Gastroesophageal sphincter (tissue), 3 donors: ENCODE results near the gene RASSF7.

Source experiments
- CTCF ChIP-seq, 4 experiments: fragments of 200-600 bp in 2 of 4; fragments of 450-650 bp in 2 of 4; sonication (generic) in 1 of 4; IDR thresholded peaks; one replicate each; pipeline ENCODE4 v1.5.1; 2017 to 2019; ENCODE audit warnings: antibody characterized with exemption in 4 of 4, mild to moderate bottlenecking in 2 of 4, moderate library complexity in 2 of 4
- EP300 ChIP-seq: sonication (generic); formaldehyde crosslinking; IDR thresholded peaks from one replicate; pipeline ENCODE4 v1.6.1; 2017; ENCODE audit warnings: antibody characterized with exemption, mild to moderate bottlenecking
- POLR2A ChIP-seq, 2 donors: fragments of 450-650 bp; IDR thresholded peaks; one replicate each; pipeline ENCODE4 v1.6.1; 2017; ENCODE audit warnings: antibody characterized with exemption in 2 of 2, mild to moderate bottlenecking in 2 of 2, moderate library complexity in 1 of 2
- POLR2AphosphoS5 ChIP-seq: sonication (generic); formaldehyde crosslinking; IDR thresholded peaks from one replicate; pipeline ENCODE4 v1.6.1; 2017; ENCODE audit warnings: antibody characterized with exemption

GRCh38 chr11:605286-606129 is 44.7 kb downstream of the RASSF7 start:
- TF ChIP-seq CTCF (IDR thresholded peaks at IDR 0.05) (no peak), EP300 (no peak), POLR2A (IDR thresholded peaks at IDR 0.05) (no peak), POLR2AphosphoS5 (no peak)
